Lower leg skin (tissue), 4 donors: Measurements from ENCODE around the gene CTNNBL1. TPM values are rescaled to one million over a fixed set of nuclear protein-coding genes. Genes with fewer than 3 reads are reported as not detected.

ENCODE experiments used
- DNase-seq, 2 donors: peaks; one replicate each; pipeline ENCODE4 v3.0.0-alpha.2; 2019; ENCODE audit warnings: low spot score in 2 of 2
- H3K4me3 ChIP-seq: fragments of 200-600 bp; sonication (generic); 2 replicates; pipeline ENCODE4 v1.5.1; 2017; ENCODE audit warnings: mild to moderate bottlenecking, low read depth; ENCODE audit not compliant: poor library complexity, severe bottlenecking
- POLR2A ChIP-seq, 2 donors: fragments of 450-650 bp; IDR thresholded peaks; one replicate each; pipeline ENCODE4 v1.6.1; 2016 to 2017; ENCODE audit warnings: antibody characterized with exemption in 2 of 2, mild to moderate bottlenecking in 1 of 2, moderate library complexity in 1 of 2
- WGBS, 2 donors: methylation state at CpG; one replicate each; pipeline ENCODE4 v1.1.5; 2018; 5-methylcytosine and 5-hydroxymethylcytosine counted together
- intact Hi-C: fragments of 100-400 bp; cut with DNase I; formaldehyde crosslinking; loops from one replicate; pipeline ENCODE4 v1.15.0; 2023; ENCODE audit warnings: low total_unique reads
- total RNA-seq, 4 donors: library from RNA; depleted of rRNA; stranded (reverse); fragments of >200 nt; gene quantifications; one replicate each; pipeline ENCODE4 v1.1.0, GENCODE V29; 2016
- TF ChIP-seq, protein P1 (sequence below), 3 donors: fragments of 450-650 bp; IDR thresholded peaks; one replicate each; pipeline ENCODE4 v1.5.1; 2016; ENCODE audit warnings: antibody characterized with exemption in 3 of 3, mild to moderate bottlenecking in 3 of 3, moderate library complexity in 2 of 3

The CTNNBL1 gene
- total RNA-seq, 4 donors from 2014 or later = 22.0 to 35.0 (median 27.5) TPM

DNA sequence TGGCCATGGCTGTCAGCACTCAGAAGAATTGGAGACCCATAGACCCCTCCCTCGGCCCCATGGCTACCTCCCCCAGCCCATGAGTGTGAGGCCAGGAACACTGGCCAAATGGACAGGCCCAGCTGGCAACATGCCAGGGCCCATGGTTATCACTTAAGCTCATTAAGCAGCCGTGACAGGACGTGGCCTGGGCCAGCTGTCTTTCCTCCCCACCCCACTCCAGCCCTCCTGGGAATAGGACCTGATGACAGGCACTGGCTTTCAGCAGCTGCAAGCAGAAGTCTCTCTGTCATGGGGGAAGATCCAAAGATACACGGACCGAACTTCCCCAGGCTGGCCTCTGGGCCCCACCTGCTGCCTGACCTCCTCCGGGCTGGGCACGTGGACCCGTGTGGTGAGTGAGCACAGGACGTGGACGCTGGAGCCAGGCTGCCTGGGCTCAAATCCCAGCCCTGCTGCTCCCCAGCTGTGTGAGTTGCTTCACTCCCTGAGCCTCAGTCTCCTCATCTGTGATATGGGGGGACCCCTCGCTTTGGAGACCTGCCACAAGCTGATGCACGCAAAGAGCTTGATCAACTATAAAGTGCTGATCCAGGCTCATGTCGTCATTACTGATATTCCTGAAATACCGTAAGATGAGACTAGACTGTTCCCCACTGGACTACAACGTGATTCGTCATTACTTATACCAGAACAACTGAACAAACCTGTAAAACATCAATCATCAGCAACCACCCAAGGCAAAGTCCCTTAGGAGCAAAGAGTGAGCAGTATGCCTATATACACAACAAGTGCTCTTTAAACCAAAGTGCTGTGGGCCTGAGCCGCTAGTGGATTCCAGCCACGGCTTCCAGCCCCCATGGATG lies 187.1 kb downstream of the CTNNBL1 start:
- WGBS, 2 donors = 56 to 65% methylated on average over 18 of the region's 18 CpGs
- no peak for DNase-seq
- TF ChIP-seq, protein P1, sequence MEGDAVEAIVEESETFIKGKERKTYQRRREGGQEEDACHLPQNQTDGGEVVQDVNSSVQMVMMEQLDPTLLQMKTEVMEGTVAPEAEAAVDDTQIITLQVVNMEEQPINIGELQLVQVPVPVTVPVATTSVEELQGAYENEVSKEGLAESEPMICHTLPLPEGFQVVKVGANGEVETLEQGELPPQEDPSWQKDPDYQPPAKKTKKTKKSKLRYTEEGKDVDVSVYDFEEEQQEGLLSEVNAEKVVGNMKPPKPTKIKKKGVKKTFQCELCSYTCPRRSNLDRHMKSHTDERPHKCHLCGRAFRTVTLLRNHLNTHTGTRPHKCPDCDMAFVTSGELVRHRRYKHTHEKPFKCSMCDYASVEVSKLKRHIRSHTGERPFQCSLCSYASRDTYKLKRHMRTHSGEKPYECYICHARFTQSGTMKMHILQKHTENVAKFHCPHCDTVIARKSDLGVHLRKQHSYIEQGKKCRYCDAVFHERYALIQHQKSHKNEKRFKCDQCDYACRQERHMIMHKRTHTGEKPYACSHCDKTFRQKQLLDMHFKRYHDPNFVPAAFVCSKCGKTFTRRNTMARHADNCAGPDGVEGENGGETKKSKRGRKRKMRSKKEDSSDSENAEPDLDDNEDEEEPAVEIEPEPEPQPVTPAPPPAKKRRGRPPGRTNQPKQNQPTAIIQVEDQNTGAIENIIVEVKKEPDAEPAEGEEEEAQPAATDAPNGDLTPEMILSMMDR (IDR thresholded peaks at IDR 0.05) = no peak
- no peak for TF ChIP-seq POLR2A (IDR thresholded peaks at IDR 0.05)
- H3K4me3 ChIP-seq = no peak overlapping the region
- intact Hi-C loops = no loop called here

DNA sequence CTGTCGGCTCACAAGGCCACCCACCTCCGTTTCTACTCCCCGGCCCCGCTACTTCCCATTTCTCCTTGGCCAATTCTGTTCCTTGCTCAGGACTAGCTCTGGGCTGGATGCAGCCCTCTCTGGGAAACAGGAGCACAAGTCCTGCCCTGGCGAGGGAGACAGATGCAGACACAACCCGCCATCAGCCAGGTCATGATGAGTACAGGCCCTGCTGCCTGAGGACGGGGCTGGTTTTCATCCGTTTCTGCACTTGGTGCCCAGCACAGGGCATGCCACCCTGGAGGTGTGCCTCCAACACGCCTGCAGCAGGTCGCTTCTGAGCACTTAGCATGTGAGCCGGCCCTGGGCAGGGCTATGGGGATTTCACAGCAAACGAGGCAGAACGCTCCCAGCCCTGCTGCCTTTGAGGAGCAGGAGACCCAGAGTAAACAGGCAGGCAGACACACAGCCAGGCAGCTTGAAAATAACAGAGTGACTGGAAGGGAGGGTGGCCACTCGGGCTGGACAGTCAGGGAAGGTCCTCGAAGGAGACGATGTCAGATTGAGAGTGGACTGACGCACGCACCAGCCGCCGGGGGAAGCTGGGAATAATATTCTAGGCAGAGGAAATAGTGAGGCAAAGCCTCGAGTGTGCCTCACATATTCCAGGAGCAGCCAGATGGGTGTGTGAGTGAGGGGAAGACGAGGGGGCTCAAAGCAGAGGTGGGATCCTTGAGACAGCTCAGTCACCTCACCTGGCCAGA lies 187.9 kb downstream of the CTNNBL1 start:
- WGBS, 2 donors = 75 to 77% methylated on average over 21 of the region's 22 CpGs
- H3K4me3 ChIP-seq = no peak overlapping the region
- TF ChIP-seq, protein P1 (IDR thresholded peaks at IDR 0.05) = no peak
- no peak for TF ChIP-seq POLR2A (IDR thresholded peaks at IDR 0.05)
- intact Hi-C loops = no loop called here
- no peak for DNase-seq

DNA sequence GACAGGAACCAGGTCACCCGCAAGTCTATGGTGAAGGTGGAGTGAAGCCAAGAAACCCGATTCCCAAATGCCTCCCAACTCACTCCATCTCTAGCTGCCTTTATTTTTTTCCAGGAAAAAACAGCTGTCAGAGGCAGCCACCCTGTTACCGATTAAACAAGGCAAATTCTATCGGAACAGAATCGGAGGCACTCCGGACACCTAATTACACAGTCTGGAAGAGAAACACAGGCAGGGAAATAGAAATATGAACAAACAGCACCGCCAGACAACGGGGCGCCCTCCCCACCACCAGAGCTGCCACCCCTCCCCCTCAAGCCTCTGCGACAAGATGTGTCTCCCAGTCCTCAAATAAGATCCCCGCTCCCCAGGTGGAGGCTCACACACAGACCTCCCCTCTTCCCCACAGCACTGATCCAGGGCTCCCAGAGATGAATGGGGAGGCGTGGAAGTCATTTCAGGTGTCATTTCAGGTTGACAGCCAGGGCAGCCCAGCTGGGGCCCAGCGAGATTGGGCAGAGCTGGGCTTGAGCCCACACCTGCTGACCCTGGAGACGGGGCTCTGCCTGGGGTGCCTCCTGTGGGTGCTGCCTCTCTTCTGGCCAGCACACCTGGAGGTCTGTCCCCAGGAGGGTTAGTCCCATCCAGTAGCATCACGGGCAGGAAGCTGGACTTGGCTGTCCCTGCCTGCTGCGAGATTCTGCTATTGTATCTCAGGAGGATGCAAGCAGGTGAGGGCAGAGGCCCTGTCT lies 189.3 kb downstream of the CTNNBL1 start:
- no peak for DNase-seq
- WGBS, 2 donors = 80 to 81% methylated on average over 16 of the region's 16 CpGs
- H3K4me3 ChIP-seq = no peak overlapping the region
- TF ChIP-seq, protein P1 (IDR thresholded peaks at IDR 0.05) = no peak
- no peak for TF ChIP-seq POLR2A (IDR thresholded peaks at IDR 0.05)
- intact Hi-C loops = no loop called here

DNA sequence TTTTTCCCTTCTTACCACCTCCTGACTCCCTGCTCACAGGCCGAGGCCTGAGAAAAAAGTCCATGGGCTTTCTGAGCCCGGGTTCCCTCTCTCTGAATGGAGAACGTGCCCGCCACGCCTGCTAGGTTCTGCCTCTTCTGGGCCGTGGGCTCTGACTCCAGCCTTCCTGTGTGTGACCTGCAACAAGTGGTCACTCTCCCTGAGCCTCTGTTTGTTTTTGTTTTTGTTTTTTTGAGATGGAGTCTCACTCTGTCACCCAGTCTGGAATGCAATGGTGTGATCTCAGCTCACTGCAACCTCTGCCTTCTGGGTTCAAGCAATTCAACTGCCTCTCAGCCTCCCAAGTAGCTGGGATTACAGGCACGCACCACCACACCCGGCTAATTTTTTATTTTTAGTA lies 191.2 kb downstream of the CTNNBL1 start:
- no peak for DNase-seq
- WGBS, 2 donors = 92 to 96% methylated on average over 8 of the region's 8 CpGs
- intact Hi-C loops = no loop called here
- H3K4me3 ChIP-seq = no peak overlapping the region
- TF ChIP-seq, protein P1 (IDR thresholded peaks at IDR 0.05) = no peak
- no peak for TF ChIP-seq POLR2A (IDR thresholded peaks at IDR 0.05)

DNA sequence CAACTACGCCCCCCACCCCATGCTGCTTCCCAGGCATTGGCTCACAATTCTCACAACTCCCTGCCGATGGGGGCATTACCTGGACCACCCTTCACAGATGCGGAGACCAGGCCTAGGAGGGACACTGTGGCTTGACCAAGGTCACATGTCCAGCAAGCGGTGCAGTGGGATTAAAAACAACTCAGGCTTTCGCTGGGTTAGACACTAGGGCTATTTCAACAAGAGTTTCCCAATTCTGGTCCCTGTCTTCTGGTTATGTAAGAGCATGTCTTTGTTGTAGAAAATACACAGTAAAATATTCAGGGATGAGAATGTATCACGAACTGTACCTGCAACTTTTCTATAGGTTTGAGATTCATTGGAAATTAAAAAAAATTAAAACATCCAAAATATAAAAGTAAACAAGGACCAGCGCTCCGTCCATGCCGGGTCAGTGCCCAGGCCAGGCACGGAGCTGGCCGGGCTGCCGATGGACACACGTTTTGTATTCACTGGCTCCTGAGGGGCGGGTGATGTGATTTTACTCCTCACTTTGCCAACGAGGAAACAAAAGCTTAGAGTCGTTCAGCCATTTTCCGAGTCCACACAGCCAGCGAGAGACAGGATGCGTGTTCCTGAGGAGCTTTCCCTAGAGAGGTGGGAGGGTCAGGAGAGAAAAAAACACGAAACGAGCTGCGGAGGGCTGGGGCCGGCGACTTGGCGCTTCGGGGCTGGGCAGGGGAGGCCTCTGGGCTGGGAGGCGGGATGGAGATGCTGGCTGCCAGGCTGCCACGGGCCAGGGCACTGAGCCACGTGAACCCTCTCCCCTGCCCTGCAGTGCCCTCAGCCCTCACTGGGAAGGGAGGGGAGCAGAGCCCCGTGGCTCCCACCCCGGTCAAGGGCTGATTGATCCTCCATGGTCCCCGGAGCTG lies 192.0 kb downstream of the CTNNBL1 start:
- no peak for DNase-seq
- TF ChIP-seq, protein P1 (IDR thresholded peaks at IDR 0.05) = no peak
- no peak for TF ChIP-seq POLR2A (IDR thresholded peaks at IDR 0.05)
- H3K4me3 ChIP-seq = no peak overlapping the region
- WGBS, 2 donors = 39 to 41% methylated on average over 30 to 31 of the region's 32 CpGs
- intact Hi-C loops = no loop called here
